ENCODE measurements around the gene ALK.

Gene ALK

DNA sequence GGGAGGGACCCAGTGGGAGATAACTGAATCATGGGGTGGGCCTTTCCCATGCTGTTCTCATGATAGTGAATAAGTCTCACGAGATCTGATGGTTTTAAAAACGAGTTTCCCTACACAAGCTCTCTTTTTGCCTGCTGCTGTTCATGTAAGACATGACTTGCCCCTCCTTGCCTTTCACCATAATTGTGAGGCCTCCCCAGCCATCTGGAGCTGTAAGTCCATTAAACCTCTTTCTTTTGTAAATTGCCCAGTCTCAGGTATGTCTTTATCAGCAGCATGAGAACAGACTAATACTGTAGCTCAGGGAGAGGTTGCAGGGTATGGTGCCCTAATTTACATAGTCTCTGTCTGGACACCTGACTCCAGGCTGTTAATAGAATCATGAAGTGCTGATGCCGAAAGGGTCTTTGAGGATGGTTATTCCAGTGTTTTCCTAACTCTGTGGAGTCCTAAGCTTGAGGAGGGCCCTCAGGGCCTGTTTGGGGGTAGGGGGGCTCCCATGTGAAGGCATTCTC lies 343.2 kb downstream of the ALK start:
- TF ChIP-seq, protein P1, sequence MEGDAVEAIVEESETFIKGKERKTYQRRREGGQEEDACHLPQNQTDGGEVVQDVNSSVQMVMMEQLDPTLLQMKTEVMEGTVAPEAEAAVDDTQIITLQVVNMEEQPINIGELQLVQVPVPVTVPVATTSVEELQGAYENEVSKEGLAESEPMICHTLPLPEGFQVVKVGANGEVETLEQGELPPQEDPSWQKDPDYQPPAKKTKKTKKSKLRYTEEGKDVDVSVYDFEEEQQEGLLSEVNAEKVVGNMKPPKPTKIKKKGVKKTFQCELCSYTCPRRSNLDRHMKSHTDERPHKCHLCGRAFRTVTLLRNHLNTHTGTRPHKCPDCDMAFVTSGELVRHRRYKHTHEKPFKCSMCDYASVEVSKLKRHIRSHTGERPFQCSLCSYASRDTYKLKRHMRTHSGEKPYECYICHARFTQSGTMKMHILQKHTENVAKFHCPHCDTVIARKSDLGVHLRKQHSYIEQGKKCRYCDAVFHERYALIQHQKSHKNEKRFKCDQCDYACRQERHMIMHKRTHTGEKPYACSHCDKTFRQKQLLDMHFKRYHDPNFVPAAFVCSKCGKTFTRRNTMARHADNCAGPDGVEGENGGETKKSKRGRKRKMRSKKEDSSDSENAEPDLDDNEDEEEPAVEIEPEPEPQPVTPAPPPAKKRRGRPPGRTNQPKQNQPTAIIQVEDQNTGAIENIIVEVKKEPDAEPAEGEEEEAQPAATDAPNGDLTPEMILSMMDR (conservative IDR thresholded peaks at IDR 0.05; ENCODE audit: control insufficient read depth, insufficient read depth, low read depth, low read length), result no peak
- DNase-seq (ENCODE audit: low read depth), result no peak
- H3K4me3 ChIP-seq (ENCODE audit: control insufficient read depth, low read depth, low read length), result no peak overlapping the region

DNA sequence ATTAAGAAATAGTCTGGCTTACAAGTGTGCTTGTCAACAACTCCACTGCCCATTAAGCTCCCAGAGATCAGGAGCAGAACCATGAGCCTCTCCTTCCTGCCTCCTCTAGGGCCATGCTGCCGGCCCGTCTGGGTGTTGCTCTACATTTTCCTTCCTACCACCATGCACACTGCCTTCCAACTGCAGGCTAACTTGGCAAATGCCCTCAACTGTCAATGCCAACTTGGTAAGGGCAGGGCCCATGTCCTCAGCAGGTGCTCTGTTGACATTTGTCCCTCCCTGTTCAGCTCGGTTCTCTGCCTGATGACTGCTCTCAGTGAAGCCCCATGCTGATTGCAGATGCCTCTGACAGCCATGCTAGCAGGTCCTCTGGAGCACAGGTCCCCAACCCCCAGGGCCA lies 345.2 kb downstream of the ALK start:
- TF ChIP-seq, protein P1 (conservative IDR thresholded peaks at IDR 0.05; ENCODE audit: control insufficient read depth, insufficient read depth, low read depth, low read length), result no peak
- DNase-seq (ENCODE audit: low read depth), result no peak
- no peak overlapping the region for H3K4me3 ChIP-seq (ENCODE audit: control insufficient read depth, low read depth, low read length)

DNA sequence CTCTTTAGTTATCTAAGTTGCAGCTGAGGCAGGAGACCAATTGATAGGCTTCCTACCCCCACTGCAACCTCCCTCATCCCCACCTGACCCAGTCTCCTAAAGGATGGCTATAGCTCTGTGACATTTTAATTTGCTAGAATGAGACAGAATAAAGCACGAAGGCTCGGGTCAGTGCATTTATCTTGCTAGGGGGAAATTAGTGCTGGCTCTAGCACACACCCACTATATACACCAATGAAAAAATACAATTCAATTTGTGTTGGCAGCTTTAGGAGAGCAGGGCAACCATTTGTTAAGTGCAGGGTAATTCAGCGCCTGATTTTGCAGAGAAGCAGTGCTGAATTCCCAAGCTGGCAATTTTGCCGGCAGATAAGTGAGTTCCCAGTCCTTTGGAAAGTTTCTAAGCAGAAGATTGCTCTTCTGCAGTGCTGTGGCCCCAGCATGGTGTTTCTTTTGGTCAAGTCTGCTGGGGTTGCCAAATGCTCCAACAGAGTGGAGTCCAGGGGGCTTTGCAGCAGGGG lies 346.0 kb downstream of the ALK start:
- DNase-seq (ENCODE audit: low read depth), result no peak
- no peak overlapping the region for H3K4me3 ChIP-seq (ENCODE audit: control insufficient read depth, low read depth, low read length)
- TF ChIP-seq, protein P1 (conservative IDR thresholded peaks at IDR 0.05; ENCODE audit: control insufficient read depth, insufficient read depth, low read depth, low read length), result no peak

DNA sequence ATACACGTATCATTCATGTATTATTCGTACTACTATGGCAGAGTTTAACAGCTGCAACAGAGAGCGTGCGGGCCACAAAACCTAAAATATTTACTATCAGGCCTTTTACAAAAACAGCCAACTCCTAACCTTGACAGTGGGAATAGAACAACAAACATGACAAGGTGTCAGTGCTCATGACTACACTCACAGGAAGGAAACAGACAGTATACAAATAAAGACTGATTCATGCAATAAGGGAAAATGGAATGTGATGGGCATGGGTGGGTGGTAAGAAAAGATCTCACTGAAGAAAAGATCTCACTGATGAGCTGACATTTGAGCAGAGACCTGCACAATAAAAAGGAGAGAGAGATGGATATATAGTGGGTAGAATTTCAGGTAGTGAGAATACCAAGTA lies 347.8 kb downstream of the ALK start:
- TF ChIP-seq, protein P1 (conservative IDR thresholded peaks at IDR 0.05; ENCODE audit: control insufficient read depth, insufficient read depth, low read depth, low read length), result no peak
- no peak overlapping the region for H3K4me3 ChIP-seq (ENCODE audit: control insufficient read depth, low read depth, low read length)
- DNase-seq (ENCODE audit: low read depth), result no peak

DNA sequence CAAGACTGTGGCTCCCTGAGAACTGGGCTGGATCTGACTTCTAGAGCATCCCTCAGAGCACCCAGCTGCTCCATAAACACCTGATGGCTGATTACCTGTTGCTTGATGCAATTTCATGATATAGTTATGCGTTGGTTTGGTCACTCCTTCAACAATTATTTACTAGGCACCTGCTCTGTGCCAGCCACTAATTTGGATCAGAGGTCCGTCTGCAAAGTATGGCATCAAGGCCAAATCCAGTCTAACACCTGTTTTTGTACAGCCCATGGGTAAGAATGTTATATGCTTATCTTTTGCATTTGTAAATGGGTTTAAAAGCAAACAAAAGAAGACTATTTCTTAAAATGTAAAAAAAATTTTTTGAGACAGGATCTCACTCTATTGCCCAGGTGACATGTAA lies 348.2 kb downstream of the ALK start:
- TF ChIP-seq, protein P1 (conservative IDR thresholded peaks at IDR 0.05; ENCODE audit: control insufficient read depth, insufficient read depth, low read depth, low read length), result no peak
- no peak for DNase-seq (ENCODE audit: low read depth)

DNA sequence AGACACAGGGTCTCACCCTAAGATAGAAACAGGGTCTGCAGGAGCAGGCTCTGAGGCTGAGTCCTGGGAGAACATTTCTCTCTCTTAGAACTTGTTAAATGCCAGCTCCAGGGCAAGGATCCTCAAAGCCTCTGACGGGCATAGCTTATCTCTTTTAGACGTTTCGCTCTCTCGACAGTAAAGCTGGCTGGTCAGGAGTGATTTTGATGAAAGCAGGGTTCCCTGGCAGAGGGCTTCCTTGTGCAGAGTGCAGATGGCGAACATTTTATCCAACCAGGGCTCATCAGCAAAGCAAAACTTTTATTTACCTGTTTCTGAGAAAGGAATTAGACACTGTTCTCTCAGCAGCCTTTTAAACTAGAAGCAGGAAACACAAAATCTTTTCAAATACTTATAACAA lies 350.8 kb downstream of the ALK start:
- no peak for DNase-seq (ENCODE audit: low read depth)
- H3K4me3 ChIP-seq (ENCODE audit: control insufficient read depth, low read depth, low read length), result no peak overlapping the region
- TF ChIP-seq, protein P1 (conservative IDR thresholded peaks at IDR 0.05; ENCODE audit: control insufficient read depth, insufficient read depth, low read depth, low read length), result no peak

More for the DNA sequence above, 348.2 kb downstream of the ALK start:
- no peak overlapping the region for H3K4me3 ChIP-seq (ENCODE audit: control insufficient read depth, low read depth, low read length)
